Measurements from ENCODE around the gene UBE2N.

The UBE2N gene

DNA sequence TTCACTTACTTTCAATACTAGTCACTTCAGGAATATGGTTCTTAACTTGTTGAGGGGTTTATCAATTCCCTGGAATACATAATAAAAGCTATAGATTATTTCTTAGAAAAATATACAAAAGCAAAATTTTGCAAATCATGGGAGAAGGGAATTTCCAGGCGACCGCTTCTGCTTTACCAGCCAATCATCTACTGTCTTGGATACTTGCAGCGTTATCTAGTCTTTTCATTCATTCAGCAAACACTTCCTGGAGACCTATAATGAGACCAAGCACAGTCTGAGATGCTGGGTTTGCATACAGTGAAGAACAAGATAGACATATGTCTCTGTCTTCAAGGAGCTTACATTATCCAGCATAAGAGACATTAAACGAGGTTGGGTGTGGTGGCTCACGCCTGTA is 24.1 kb upstream of the UBE2N start:
- Histone ChIP-seq H3K9me2 (replicated peaks; ENCODE audit: insufficient read depth, low read length) (no peaks in the 10 kb centered on the region), H3K9ac (ENCODE audit: low read length) (no peak overlapping the region), H3K4me2 (ENCODE audit: low read depth, low read length, poor library complexity, severe bottlenecking) (no peak overlapping the region), H4K20me1 (ENCODE audit: low read depth, low read length) (no peaks in the 10 kb centered on the region), H3K27ac (ENCODE audit: low read depth, low read length) (no peak overlapping the region), H3F3A (ENCODE audit: insufficient read depth) (no peaks in the 10 kb centered on the region), H3K27me3 (ENCODE audit: low read length) (no peaks in the 10 kb centered on the region), H3K36me3 (ENCODE audit: low read length) (peaks cover 11% of the 10 kb centered on the region), H3K79me2 (ENCODE audit: insufficient read depth, low read length) (peaks cover 35% of the 10 kb centered on the region), H3K9me3 (ENCODE audit: insufficient read depth, low read length) (no peaks in the 10 kb centered on the region), H2AFZ (ENCODE audit: low read depth, low read length, severe bottlenecking) (no peak overlapping the region), H3K4me3 (ENCODE audit: insufficient read depth, low read length, poor library complexity, severe bottlenecking) (no peak overlapping the region)
- TF ChIP-seq, protein P1, sequence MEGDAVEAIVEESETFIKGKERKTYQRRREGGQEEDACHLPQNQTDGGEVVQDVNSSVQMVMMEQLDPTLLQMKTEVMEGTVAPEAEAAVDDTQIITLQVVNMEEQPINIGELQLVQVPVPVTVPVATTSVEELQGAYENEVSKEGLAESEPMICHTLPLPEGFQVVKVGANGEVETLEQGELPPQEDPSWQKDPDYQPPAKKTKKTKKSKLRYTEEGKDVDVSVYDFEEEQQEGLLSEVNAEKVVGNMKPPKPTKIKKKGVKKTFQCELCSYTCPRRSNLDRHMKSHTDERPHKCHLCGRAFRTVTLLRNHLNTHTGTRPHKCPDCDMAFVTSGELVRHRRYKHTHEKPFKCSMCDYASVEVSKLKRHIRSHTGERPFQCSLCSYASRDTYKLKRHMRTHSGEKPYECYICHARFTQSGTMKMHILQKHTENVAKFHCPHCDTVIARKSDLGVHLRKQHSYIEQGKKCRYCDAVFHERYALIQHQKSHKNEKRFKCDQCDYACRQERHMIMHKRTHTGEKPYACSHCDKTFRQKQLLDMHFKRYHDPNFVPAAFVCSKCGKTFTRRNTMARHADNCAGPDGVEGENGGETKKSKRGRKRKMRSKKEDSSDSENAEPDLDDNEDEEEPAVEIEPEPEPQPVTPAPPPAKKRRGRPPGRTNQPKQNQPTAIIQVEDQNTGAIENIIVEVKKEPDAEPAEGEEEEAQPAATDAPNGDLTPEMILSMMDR (IDR thresholded peaks at IDR 0.05; ENCODE audit: insufficient read depth, low read length, poor library complexity, severe bottlenecking): no peak
- no peak for TF ChIP-seq EZH2phosphoT487 (conservative IDR thresholded peaks at IDR 0.05; ENCODE audit: low read length)

GRCh38 chr12:93461503-93461902 is 19.8 kb upstream of the UBE2N start:
- TF ChIP-seq, protein P1 (IDR thresholded peaks at IDR 0.05; ENCODE audit: insufficient read depth, low read length, poor library complexity, severe bottlenecking): no peak
- TF ChIP-seq EZH2phosphoT487 (conservative IDR thresholded peaks at IDR 0.05; ENCODE audit: low read length): no peak
- no peaks in the 10 kb centered on the region for H3K9me2 ChIP-seq (replicated peaks; ENCODE audit: insufficient read depth, low read length)
- H3K4me2 ChIP-seq (ENCODE audit: low read depth, low read length, poor library complexity, severe bottlenecking): no peak overlapping the region
- no peak overlapping the region for H3K27ac ChIP-seq (ENCODE audit: low read depth, low read length)
- no peaks in the 10 kb centered on the region for H3K27me3 ChIP-seq (ENCODE audit: low read length)
- H3F3A ChIP-seq (ENCODE audit: insufficient read depth): no peaks in the 10 kb centered on the region
- no peaks in the 10 kb centered on the region for H3K36me3 ChIP-seq (ENCODE audit: low read length)
- no peaks in the 10 kb centered on the region for H3K79me2 ChIP-seq (ENCODE audit: insufficient read depth, low read length)
- no peak overlapping the region for H3K9ac ChIP-seq (ENCODE audit: low read length)
- H4K20me1 ChIP-seq (ENCODE audit: low read depth, low read length): no peaks in the 10 kb centered on the region
- H3K4me3 ChIP-seq (ENCODE audit: insufficient read depth, low read length, poor library complexity, severe bottlenecking): no peak overlapping the region
- H2AFZ ChIP-seq (ENCODE audit: low read depth, low read length, severe bottlenecking): no peak overlapping the region
- H3K9me3 ChIP-seq (ENCODE audit: insufficient read depth, low read length): no peaks in the 10 kb centered on the region

DNA sequence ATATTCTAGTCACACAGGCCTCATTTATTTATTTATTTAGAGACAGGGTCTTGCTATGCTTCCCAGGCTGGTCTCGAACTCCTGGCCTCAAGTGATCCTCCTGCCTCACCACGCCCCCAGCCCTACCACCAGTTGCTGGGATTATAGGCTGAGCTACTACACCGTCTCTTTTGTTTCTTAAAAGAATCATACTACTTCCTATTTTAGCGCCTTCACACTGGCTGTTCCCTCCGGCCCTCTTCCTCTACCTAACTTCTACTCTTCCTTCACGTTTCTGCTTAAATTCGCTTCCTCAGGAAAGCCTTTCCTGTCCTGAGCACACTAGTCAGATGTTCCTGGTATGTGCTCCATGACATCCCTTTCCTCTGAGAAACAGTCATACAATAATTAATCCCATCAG is 19.2 kb upstream of the UBE2N start:
- Histone ChIP-seq H3K9me3 (ENCODE audit: insufficient read depth, low read length) (no peaks in the 10 kb centered on the region), H3K79me2 (ENCODE audit: insufficient read depth, low read length) (no peaks in the 10 kb centered on the region), H3K4me3 (ENCODE audit: insufficient read depth, low read length, poor library complexity, severe bottlenecking) (no peak overlapping the region), H4K20me1 (ENCODE audit: low read depth, low read length) (no peaks in the 10 kb centered on the region), H3K4me2 (ENCODE audit: low read depth, low read length, poor library complexity, severe bottlenecking) (no peak overlapping the region), H3K9me2 (replicated peaks; ENCODE audit: insufficient read depth, low read length) (no peaks in the 10 kb centered on the region), H3K27me3 (ENCODE audit: low read length) (no peaks in the 10 kb centered on the region), H2AFZ (ENCODE audit: low read depth, low read length, severe bottlenecking) (no peak overlapping the region), H3K27ac (ENCODE audit: low read depth, low read length) (no peak overlapping the region), H3K36me3 (ENCODE audit: low read length) (no peaks in the 10 kb centered on the region), H3F3A (ENCODE audit: insufficient read depth) (no peaks in the 10 kb centered on the region), H3K9ac (ENCODE audit: low read length) (no peak overlapping the region)
- TF ChIP-seq EZH2phosphoT487 (conservative IDR thresholded peaks at IDR 0.05; ENCODE audit: low read length): no peak
- TF ChIP-seq, protein P1 (IDR thresholded peaks at IDR 0.05; ENCODE audit: insufficient read depth, low read length, poor library complexity, severe bottlenecking): no peak
